Measurements from ENCODE around the gene RIMKLB.

- no peak for TF ChIP-seq CTCF (optimal IDR thresholded peaks at IDR 0.05 in 1 of 3, IDR thresholded peaks at IDR 0.05 in 1 of 3, conservative IDR thresholded peaks at IDR 0.05 in 1 of 3; ENCODE audit: extremely low read depth in 1 of 3, insufficient read depth in 2 of 3, low read length in 3 of 3)
- no peak for TF ChIP-seq EZH2 (IDR thresholded peaks at IDR 0.05; ENCODE audit: low read length)
Observed at GRCh38 chr12:8829621-8830020, 131.8 kb downstream of the RIMKLB start.
